GM06990 (cell line): ENCODE results near the gene IFITM10.

Source experiments
- DNase-seq: peaks from one replicate; pipeline ENCODE4 v3.0.0-alpha.2; 2011; ENCODE audit not compliant: insufficient read length; ENCODE audit errors: extremely low read depth
- H3K27me3 ChIP-seq: replicated peaks from 2 replicates; pipeline ENCODE4 v1.6.0; 2011; ENCODE audit warnings: low read length; ENCODE audit not compliant: control insufficient read depth, insufficient read depth
- H3K36me3 ChIP-seq: 2 replicates; pipeline ENCODE4 v1.5.1; 2011; ENCODE audit warnings: low read length; ENCODE audit not compliant: control insufficient read depth, insufficient read depth
- H3K4me3 ChIP-seq: replicated peaks from 2 replicates; pipeline ENCODE4 v1.5.1; 2011; ENCODE audit warnings: low read depth, mild to moderate bottlenecking, control low read depth, low read length
- CTCF ChIP-seq: IDR thresholded peaks from 2 replicates; pipeline ENCODE4 v1.5.1; 2011; ENCODE audit warnings: low read length, control low read depth, mild to moderate bottlenecking, inconsistent platforms; ENCODE audit not compliant: insufficient read depth, poor library complexity, severe bottlenecking

IFITM10 gene

GRCh38 chr11:1773994-1774550 is 23.7 kb upstream of the IFITM10 start:
- H3K4me3 ChIP-seq = no peak overlapping the region
- H3K27me3 ChIP-seq = no peaks in the 10 kb centered on the region; the same call in 1 of the 2 replicates
- H3K36me3 ChIP-seq = no peaks in the 10 kb centered on the region
- TF ChIP-seq CTCF = no peak
- no peak for DNase-seq

- Histone ChIP-seq H3K27me3 (no peaks in the 10 kb centered on the region; the same call in 1 of the 2 replicates), H3K36me3 (no peaks in the 10 kb centered on the region), H3K4me3 (no peak overlapping the region)
- no peak for TF ChIP-seq CTCF
- DNase-seq = no peak
Measured at GRCh38 chr11:1773131-1773993, 23.0 kb upstream of the IFITM10 start.

- Histone ChIP-seq H3K36me3 (no peaks in the 10 kb centered on the region), H3K4me3 (no peak overlapping the region), H3K27me3 (no peaks in the 10 kb centered on the region; the same call in 1 of the 2 replicates)
- DNase-seq = no peak
- TF ChIP-seq CTCF = no peak
Measured at GRCh38 chr11:1772270-1773130, 22.1 kb upstream of the IFITM10 start.

DNA sequence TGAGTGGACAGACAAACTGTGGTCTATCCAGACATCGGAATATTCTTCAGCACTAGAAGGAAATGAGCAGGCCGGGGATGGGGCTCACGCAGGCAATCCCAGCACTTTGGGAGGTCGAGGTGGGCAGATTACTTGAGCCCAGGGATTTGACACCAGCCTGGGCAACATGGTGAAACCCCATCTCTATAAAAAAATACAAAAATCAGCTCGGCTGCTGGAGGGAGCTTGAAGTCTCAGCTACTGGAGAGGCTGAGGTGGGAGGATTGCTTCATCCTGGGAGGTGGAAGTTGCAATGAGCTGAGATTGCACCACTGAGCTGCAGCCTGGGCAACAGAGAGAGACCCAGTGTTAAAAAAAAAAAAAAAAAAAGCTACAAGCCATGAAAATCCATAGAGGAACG is 21.3 kb upstream of the IFITM10 start:
- DNase-seq = no peak
- Histone ChIP-seq H3K27me3 (no peaks in the 10 kb centered on the region; the same call in 1 of the 2 replicates), H3K4me3 (no peak overlapping the region), H3K36me3 (no peaks in the 10 kb centered on the region)
- TF ChIP-seq CTCF = no peak

DNA sequence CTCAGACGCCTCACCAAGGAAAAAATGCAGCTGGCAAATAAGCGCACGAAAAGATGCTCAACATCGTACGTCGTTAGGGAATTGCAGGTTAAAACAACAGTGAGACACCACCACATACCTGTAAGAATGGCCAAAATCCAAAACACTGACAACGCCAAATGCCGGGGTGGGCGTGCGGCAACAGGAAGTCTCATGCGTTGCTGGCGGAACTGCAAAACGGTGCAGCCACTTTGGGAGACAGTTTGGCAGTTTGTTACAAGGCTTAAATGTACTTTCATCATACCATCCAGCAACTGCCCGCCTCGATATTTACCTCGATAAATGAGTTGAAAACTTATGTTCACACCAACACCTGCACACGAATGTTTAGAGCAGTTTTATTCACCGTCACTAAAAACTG is 20.9 kb upstream of the IFITM10 start:
- Histone ChIP-seq H3K4me3 (no peak overlapping the region), H3K36me3 (no peaks in the 10 kb centered on the region), H3K27me3 (no peaks in the 10 kb centered on the region; the same call in 1 of the 2 replicates)
- no peak for DNase-seq
- TF ChIP-seq CTCF = no peak
